HL-60/S4 treated with phorbol 12-myristate 13-acetate at 8.2 ng/mL for 4 days and 3 days (cell line): ENCODE results near the gene SLC16A5.
"Not testable (repeated sequence)": the region's sequence is repeated elsewhere in the genome, so short reads cannot be mapped to it uniquely, and the experiment has no call there.

Experiments used
- in situ Hi-C: fragments of 300-500 bp; cut with MboI; formaldehyde crosslinking; loops from 2 replicates; pipeline ENCODE4 v1.15.0; 2022; ENCODE audit warnings: low sequenced_read_pairs

Gene SLC16A5

GRCh38 chr17:75064040-75064439 is 23.7 kb upstream of the SLC16A5 start:
- in situ Hi-C loops: no loop called here

GRCh38 chr17:75064460-75064859 is 23.3 kb upstream of the SLC16A5 start:
- in situ Hi-C loops: no loop called here

- in situ Hi-C loops: no loop called here
Measured at GRCh38 chr17:75064867-75065561, 22.7 kb upstream of the SLC16A5 start.

GRCh38 chr17:75065562-75066151 is 22.1 kb upstream of the SLC16A5 start:
- in situ Hi-C loops: no loop called here

- in situ Hi-C loops: no loop called here
Measured at GRCh38 chr17:75067856-75068255, 19.9 kb upstream of the SLC16A5 start.

- in situ Hi-C loops: no loop called here
Measured at GRCh38 chr17:75068750-75069149, 19.0 kb upstream of the SLC16A5 start.

GRCh38 chr17:75069783-75070182 is 18.0 kb upstream of the SLC16A5 start:
- in situ Hi-C loops: no loop called here

- in situ Hi-C loops: not testable (repeated sequence)
Measured at GRCh38 chr17:75071478-75072271, 16.1 kb upstream of the SLC16A5 start.

- in situ Hi-C loops: not testable (repeated sequence)
Measured at GRCh38 chr17:75072909-75073308, 14.8 kb upstream of the SLC16A5 start.

- in situ Hi-C loops: no loop called here
Measured at GRCh38 chr17:75073618-75074047, 14.1 kb upstream of the SLC16A5 start.

GRCh38 chr17:75074532-75074931 is 13.2 kb upstream of the SLC16A5 start:
- in situ Hi-C loops: no loop called here

GRCh38 chr17:75075597-75076336 is 12.0 kb upstream of the SLC16A5 start:
- in situ Hi-C loops: no loop called here

GRCh38 chr17:75077072-75077495 is 10.7 kb upstream of the SLC16A5 start:
- in situ Hi-C loops: no loop called here

- in situ Hi-C loops: no loop called here
Measured at GRCh38 chr17:75077496-75078283, 10.1 kb upstream of the SLC16A5 start.

GRCh38 chr17:75078284-75079022 is 9.3 kb upstream of the SLC16A5 start:
- in situ Hi-C loops: no loop called here

- in situ Hi-C loops: no loop called here
Measured at GRCh38 chr17:75079023-75079373, 8.8 kb upstream of the SLC16A5 start.

- in situ Hi-C loops: no loop called here
Measured at GRCh38 chr17:75081611-75082540, 5.9 kb upstream of the SLC16A5 start.

- in situ Hi-C loops: no loop called here
Measured at GRCh38 chr17:75082683-75083082, 5.1 kb upstream of the SLC16A5 start.
